Adrenal gland (tissue), 5 donors: ENCODE measurements around the gene TRIP10.

ENCODE experiments used
- CTCF ChIP-seq, 6 experiments: fragments of 450-650 bp in 4 of 6; fragments of 200-600 bp in 2 of 6; sonication (generic) in 1 of 6; IDR thresholded peaks; 1 replicate in 5 of 6; 2 replicates in 1 of 6; pipeline versions ENCODE4 v1.5.1 to v1.8.0; 2016 to 2021; ENCODE audit warnings: antibody characterized with exemption in 6 of 6, mild to moderate bottlenecking in 2 of 6, moderate library complexity in 1 of 6
- POLR2A ChIP-seq, 2 donors: fragments of 450-650 bp; IDR thresholded peaks; one replicate each; pipeline ENCODE4 v1.6.1; 2017; ENCODE audit warnings: antibody characterized with exemption in 2 of 2, mild to moderate bottlenecking in 2 of 2, moderate library complexity in 1 of 2
- donor health status: DM: no; HTN: no; CAD: no.

GRCh38 chr19:6692027-6692426, 47.5 kb upstream of the TRIP10 start:
- TF ChIP-seq CTCF (IDR thresholded peaks at IDR 0.05) = no peak
- TF ChIP-seq POLR2A (IDR thresholded peaks at IDR 0.05) = no peak
